GM06990 (cell line): ENCODE measurements around the gene RBM17.
A peak's percentile ranks its signal among the peaks of the same experiment; 100 is the strongest.

ENCODE experiments used
- DNase-seq: peaks from one replicate; pipeline ENCODE4 v3.0.0-alpha.2; 2011; ENCODE audit not compliant: insufficient read length; ENCODE audit errors: extremely low read depth
- H3K27me3 ChIP-seq: replicated peaks from 2 replicates; pipeline ENCODE4 v1.6.0; 2011; ENCODE audit warnings: low read length; ENCODE audit not compliant: control insufficient read depth, insufficient read depth
- H3K36me3 ChIP-seq: 2 replicates; pipeline ENCODE4 v1.5.1; 2011; ENCODE audit warnings: low read length; ENCODE audit not compliant: control insufficient read depth, insufficient read depth
- H3K4me3 ChIP-seq: replicated peaks from 2 replicates; pipeline ENCODE4 v1.5.1; 2011; ENCODE audit warnings: low read depth, mild to moderate bottlenecking, control low read depth, low read length
- CTCF ChIP-seq: IDR thresholded peaks from 2 replicates; pipeline ENCODE4 v1.5.1; 2011; ENCODE audit warnings: low read length, control low read depth, mild to moderate bottlenecking, inconsistent platforms; ENCODE audit not compliant: insufficient read depth, poor library complexity, severe bottlenecking

RBM17 gene

GRCh38 chr10:6045314-6045848 lies 43.5 kb upstream of the RBM17 start:
- H3K36me3 ChIP-seq = no peaks in the 10 kb centered on the region
- no peaks in the 10 kb centered on the region for H3K27me3 ChIP-seq
- TF ChIP-seq CTCF = no peak
- peak; percentile 45 for DNase-seq
- no peak overlapping the region for H3K4me3 ChIP-seq

GRCh38 chr10:6045878-6046772 lies 42.7 kb upstream of the RBM17 start:
- no peak for TF ChIP-seq CTCF
- Histone ChIP-seq H3K4me3 (no peak overlapping the region), H3K27me3 (no peaks in the 10 kb centered on the region), H3K36me3 (no peaks in the 10 kb centered on the region)
- no peak for DNase-seq

GRCh38 chr10:6046773-6047611 lies 41.8 kb upstream of the RBM17 start:
- H3K4me3 ChIP-seq = no peak overlapping the region
- H3K27me3 ChIP-seq = no peaks in the 10 kb centered on the region
- H3K36me3 ChIP-seq = no peaks in the 10 kb centered on the region
- DNase-seq = no peak
- TF ChIP-seq CTCF = no peak

GRCh38 chr10:6047847-6048246 lies 41.0 kb upstream of the RBM17 start:
- no peak for DNase-seq
- no peaks in the 10 kb centered on the region for H3K36me3 ChIP-seq
- no peak overlapping the region for H3K4me3 ChIP-seq
- no peaks in the 10 kb centered on the region for H3K27me3 ChIP-seq
- no peak for TF ChIP-seq CTCF

- no peaks in the 10 kb centered on the region for H3K36me3 ChIP-seq
- H3K27me3 ChIP-seq = no peaks in the 10 kb centered on the region
- H3K4me3 ChIP-seq = no peak overlapping the region
- TF ChIP-seq CTCF = no peak
- no peak for DNase-seq
Measured at GRCh38 chr10:6048281-6049030, 40.4 kb upstream of the RBM17 start.
